Transverse colon (tissue), 4 donors: ENCODE results near the gene GALNT10.

Experiments used
- CTCF ChIP-seq, 5 experiments: fragments of 200-600 bp in 3 of 5; fragments of 450-650 bp in 2 of 5; sonication (generic) in 3 of 5; IDR thresholded peaks; 1 replicate in 2 of 5; 2 replicates in 3 of 5; pipeline ENCODE4 v1.5.1; 2016 to 2017; ENCODE audit warnings: antibody characterized with exemption in 5 of 5, inconsistent platforms in 3 of 5, mild to moderate bottlenecking in 2 of 5, moderate library complexity in 1 of 5
- EP300 ChIP-seq: sonication (generic); formaldehyde crosslinking; IDR thresholded peaks from one replicate; pipeline ENCODE4 v1.6.1; 2017; ENCODE audit warnings: antibody characterized with exemption, low read depth
- POLR2A ChIP-seq: fragments of 450-650 bp; IDR thresholded peaks from one replicate; pipeline ENCODE4 v1.6.1; 2016; ENCODE audit warnings: antibody characterized with exemption, mild to moderate bottlenecking, moderate library complexity
- POLR2AphosphoS5 ChIP-seq, 3 donors: sonication (generic); formaldehyde crosslinking; IDR thresholded peaks; one replicate each; pipeline ENCODE4 v1.6.1; 2016; ENCODE audit warnings: antibody characterized with exemption in 3 of 3

GRCh38 chr5:154451957-154452356 lies 261.4 kb downstream of the GALNT10 start:
- no peak for TF ChIP-seq CTCF (IDR thresholded peaks at IDR 0.05)
- no peak for TF ChIP-seq EP300
- TF ChIP-seq POLR2AphosphoS5 (IDR thresholded peaks at IDR 0.05) = no peak
- no peak for TF ChIP-seq POLR2A
